Raji (cell line): ENCODE data around the gene XPO6.

Experiments
- POLR2A ChIP-seq: IDR thresholded peaks from 2 replicates; pipeline ENCODE4 v1.6.1; 2011; ENCODE audit warnings: low read depth, low read length, control low read depth; ENCODE audit not compliant: insufficient read depth

XPO6 gene

DNA sequence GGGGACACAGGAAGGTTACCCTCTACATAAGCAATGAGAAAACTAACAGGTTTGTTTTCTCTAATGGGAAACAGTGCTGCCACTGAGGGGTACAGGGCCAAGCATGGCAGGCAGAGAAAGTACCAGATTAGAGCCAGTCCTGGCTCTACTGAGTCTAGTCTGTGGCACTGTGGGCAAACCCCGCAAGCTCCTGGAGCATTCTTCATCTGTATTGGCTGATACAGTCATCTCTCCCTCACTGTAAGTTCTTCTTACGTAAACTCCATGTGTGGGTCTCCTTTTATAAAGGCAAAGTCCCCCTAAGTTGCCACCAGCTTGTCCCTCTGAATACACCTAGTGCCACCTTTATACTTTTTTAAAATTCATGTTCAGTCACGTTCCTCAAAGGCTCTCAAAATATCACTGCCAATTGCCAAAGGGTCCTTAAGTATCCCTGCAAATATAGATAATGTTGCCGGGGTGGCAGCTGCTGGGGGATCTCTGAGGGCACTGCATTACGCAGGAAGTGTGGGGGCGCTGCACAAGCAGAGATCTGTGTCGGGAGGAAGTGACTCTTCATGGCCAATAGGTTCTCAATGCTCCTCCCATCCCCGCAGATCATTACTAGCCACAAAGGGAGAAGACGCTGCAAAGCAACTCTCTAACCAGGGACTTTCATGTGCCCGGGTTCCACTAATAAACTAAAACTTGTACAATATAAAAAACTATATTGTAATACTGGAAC is 18.8 kb downstream of the XPO6 start:
- no peak for TF ChIP-seq POLR2A

DNA sequence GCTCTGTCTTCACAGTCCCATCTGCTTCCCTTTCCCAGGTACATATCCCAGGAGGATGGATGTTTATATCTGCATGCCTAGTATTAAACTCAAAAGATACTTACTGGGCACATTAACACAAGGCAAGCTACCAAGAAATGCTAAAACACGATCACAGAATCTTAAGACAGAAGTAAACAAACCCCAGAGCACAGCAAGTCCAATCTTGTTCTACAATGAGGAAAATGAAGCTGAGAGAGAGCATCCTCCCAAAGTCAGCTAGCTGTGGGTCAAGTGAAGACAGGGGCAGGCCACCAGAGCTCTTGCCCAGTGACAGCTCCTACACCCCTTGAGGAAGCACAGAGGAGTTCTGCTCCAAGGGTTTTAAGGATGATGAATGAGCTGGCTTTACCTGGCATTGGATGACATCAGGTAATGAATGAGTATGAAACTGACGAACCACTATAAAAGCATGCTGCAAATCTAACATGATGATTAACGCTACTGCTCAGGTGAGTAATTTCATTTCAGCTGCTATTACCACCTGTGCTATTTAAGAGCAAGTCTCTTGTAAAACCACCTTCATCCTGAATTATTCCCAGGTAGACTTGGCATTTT is 20.3 kb downstream of the XPO6 start:
- no peak for TF ChIP-seq POLR2A

- no peak for TF ChIP-seq POLR2A
Observed at GRCh38 chr16:28189245-28189644, 22.5 kb downstream of the XPO6 start.

DNA sequence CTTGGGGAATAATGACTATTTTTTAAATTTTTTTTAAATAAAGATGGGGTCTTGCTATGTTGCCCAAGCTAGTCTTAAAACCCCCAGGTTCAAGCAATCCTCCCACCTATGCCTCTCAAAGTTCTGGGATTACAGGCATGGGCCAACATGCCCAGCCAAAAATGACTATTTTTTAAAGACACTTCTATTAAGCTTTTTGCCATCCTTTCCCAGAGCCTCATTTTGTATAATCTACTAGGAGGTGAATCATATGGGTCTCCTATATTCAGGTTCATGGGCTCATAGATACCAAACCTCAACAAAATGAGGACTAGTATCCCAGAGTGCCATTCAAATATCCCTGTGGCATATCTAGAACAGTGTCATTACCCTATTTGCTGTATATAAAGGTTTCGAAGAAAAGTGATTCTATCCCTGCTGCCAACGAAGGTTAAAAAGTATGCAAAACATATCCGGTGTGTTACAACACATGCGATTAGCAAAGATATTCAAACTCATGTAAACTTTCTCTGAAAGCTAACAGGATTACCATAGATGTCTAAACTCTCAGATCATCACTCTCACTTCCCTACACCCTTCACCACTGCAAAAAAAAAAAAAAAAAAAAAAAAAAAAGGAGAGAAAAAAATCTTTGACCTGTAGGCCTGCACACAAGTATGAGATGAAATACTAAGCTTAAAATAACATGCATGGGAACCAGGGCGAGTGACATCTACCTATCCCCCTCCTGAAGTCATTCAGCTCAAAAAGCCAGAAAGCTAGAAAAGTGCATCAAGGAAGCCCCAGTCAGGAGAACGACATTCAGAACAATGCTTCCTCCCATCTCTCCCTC is 23.5 kb downstream of the XPO6 start:
- no peak for TF ChIP-seq POLR2A

GRCh38 chr16:28187595-28188004 is 24.2 kb downstream of the XPO6 start:
- no peak for TF ChIP-seq POLR2A

DNA sequence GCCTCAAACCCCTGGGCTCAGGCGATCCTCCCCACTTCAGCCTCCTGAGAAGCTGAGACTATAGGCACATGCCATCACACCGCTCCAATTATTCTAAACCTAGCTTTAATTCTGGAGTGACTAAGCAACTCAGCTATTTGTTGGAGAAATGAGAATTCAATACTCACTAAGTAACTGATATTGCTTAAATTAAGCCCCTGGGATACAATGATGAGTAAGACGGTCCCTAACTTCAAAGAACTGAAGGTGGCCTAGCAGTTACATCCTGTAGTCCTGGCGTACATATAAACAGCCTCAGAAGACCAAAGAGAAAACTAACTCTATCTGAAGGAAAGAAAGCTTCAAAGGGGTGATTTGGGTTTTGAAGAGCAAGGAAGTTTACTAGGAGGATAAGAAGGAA is 25.0 kb downstream of the XPO6 start:
- TF ChIP-seq POLR2A = no peak

- TF ChIP-seq POLR2A = no peak
Observed at GRCh38 chr16:28185696-28186095, 26.1 kb downstream of the XPO6 start.

DNA sequence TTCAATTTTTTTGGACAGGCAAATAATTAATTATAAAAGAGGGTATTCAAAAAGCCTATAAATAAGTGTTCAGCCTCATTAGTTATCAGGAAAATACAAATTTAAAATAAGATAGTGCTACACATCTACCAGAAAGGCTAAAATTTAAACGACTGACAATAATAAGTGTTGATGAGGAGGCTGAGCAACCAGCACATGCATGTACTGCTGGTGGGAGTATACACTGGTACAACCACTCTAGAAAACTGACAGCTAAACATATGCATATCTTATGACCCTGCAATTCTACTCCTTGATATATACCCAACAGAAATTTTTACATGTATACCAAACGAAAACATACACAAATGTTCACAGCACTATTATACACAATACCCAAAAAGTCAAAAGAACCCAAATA is 27.1 kb downstream of the XPO6 start:
- no peak for TF ChIP-seq POLR2A

DNA sequence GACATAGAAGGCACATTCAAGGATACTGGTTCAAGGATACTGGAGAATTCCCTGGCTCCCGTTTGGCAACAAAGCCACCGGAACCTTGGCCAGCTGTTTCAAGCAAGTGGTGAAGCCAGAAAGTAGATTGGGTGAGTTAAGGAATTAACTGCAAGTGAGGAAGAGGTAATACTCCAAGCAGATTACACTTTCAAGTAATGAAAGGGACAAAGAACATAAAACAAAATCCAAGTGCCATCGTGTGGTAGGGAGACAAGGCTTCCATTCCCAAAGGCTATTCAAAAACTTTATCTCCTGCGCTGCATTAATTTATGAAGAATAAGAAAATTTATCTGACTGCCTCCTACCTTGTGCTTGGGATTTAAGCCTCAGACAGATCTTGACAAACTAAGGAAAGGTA is 27.8 kb downstream of the XPO6 start:
- no peak for TF ChIP-seq POLR2A

- TF ChIP-seq POLR2A = no peak
Observed at GRCh38 chr16:28183484-28183883, 28.3 kb downstream of the XPO6 start.

DNA sequence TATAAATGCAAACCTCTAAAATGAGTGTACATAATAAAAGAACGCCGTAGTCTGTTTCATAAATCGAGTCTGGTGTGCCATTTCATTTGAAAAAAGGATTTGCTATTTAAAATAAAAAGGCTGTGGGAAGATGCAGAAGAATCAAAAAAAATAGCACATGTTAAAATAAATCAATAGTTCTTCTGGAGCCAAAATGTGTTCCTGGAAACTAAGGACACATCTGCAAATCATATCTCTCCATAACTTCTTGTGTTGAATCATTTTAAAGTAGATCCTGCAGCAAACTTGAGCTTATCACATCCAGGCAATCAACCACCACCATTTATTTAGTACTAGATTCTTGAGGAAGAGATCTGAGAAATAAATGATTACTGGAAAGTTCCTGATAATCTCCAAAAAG is 29.0 kb downstream of the XPO6 start:
- no peak for TF ChIP-seq POLR2A

GRCh38 chr16:28182183-28182582 is 29.6 kb downstream of the XPO6 start:
- TF ChIP-seq POLR2A = no peak

DNA sequence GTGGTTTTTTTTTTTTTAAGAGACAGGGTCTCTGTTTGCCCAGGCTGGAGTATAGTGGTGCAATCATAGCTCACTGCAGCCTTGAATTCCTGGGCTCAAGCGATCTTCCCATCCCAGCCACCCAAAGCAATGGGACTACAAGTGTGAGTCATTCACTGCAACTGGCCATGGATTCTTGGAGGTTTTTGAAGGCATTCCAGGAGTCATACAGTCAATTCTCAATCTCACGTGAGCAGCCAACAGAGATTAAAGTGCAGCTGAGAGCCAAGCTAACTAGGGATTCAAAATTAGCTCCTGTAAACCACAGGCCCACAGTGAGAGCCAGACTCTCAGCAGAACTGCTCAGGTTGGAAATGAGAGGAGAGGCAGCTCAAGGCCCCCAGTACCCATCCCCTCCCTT is 30.2 kb downstream of the XPO6 start:
- no peak for TF ChIP-seq POLR2A

- no peak for TF ChIP-seq POLR2A
Observed at GRCh38 chr16:28180655-28181460, 30.9 kb downstream of the XPO6 start.

DNA sequence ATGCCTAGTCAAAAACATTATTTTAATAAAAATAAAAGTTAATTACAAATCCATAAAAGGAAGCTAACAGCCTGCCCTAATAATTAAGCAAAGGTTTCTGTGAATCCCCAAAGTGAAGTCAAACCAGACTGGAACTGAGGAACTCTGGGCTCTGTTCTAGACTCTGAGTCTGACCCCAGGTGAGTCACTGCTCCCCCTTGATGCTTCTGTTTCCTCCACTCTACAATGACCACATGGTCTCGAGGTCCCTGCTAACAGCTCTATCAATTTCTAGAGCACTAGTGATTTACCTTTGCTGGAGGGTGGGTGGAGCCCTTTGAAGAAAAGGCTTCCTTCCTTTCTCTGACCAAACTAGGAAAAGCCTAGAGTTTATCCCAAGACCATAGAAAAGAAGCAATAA is 32.4 kb downstream of the XPO6 start:
- TF ChIP-seq POLR2A = no peak
